ENCODE results near the gene POLR2E.

Gene POLR2E

GRCh38 chr19:1093330-1093729 lies 1.8 kb downstream of the POLR2E start:
- no peak for DNase-seq

DNA sequence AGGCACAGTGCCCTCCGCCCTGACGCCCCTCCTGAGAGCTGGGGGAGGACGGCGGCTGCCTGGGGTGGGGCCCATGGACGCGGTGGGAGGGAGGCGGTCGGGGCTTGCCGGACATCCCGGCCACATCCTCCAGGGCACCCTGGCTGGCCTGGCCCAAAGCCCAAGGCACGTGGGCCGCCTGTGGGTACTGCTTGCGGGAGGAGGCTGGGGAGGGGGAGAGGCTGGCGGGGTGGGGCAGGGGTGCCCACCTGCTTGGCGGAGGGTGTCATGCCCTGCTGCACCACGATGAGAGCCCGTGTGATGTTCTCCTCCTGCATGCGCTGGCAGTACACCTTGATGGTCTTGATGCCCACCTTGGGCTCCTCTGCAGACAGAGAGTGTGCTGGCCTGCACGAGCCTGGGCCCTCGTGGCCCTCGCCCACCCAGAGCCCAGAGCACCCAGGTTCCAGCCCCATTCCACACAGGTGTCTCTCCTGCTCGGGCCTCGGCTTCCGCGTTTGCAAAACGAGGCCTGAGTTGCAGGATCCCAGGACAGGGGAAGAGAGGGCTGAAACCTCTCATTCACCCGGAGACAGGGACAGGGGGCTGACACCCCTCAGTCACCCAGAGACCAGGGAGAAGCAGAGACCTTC lies 3.5 kb downstream of the POLR2E start:
- DNase-seq: no peak

GRCh38 chr19:1090731-1091543 lies 4.2 kb downstream of the POLR2E start:
- no peak for DNase-seq

- DNase-seq: no peak
Observed at GRCh38 chr19:1089891-1090290, 5.3 kb downstream of the POLR2E start.

- no peak for DNase-seq
Observed at GRCh38 chr19:1089126-1089771, 5.9 kb downstream of the POLR2E start.

GRCh38 chr19:1088416-1089010 lies 6.7 kb downstream of the POLR2E start:
- no peak for DNase-seq

DNA sequence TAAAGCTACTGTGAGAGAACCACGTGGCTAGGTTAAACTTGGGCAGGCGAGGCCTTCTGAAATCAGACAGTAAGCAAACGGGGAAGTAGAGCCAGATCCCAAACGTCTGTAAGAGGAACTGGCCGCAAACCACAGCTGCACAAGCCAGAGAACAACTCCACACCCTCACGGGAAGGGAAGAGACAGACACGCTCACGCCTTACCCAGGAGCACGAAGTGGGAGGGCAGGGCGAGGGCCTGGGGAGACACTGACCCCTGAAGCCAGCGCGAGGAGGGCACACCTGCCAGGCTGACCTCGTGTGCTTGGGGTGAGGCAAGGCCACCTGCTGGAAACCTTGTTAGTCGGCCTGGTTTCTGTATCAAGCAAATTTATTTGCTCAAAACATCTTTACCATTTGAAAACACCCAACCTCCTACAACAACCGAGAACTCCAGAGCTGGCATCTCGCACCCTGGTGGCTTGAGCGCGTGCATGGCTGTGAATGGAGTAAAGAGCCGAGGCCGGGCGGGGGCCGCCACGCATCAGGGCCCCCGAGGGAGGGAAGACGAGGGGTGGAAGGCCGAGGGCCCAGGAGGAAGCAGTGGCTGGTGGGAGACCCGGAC lies 7.3 kb downstream of the POLR2E start:
- no peak for DNase-seq

DNA sequence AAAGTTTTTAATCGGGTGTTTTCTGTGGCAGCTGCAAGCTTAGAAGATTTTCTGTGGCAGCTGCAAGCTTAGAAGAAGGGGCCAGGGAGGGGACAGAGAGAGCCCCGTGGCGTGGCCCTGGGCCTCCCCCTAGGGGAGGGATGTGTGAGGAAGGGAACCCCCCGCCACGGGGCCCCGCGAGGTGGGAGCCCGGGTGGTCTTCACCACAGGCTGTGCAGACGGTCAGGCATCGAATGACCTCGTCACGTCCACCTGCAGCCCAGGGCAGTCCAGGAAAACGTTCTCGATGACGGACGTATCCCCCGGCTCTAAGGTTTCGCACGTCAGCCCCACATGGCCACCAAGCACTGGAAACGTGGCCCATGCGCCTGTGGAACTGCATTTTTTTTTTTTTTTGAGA lies 8.6 kb downstream of the POLR2E start:
- no peak for DNase-seq

DNA sequence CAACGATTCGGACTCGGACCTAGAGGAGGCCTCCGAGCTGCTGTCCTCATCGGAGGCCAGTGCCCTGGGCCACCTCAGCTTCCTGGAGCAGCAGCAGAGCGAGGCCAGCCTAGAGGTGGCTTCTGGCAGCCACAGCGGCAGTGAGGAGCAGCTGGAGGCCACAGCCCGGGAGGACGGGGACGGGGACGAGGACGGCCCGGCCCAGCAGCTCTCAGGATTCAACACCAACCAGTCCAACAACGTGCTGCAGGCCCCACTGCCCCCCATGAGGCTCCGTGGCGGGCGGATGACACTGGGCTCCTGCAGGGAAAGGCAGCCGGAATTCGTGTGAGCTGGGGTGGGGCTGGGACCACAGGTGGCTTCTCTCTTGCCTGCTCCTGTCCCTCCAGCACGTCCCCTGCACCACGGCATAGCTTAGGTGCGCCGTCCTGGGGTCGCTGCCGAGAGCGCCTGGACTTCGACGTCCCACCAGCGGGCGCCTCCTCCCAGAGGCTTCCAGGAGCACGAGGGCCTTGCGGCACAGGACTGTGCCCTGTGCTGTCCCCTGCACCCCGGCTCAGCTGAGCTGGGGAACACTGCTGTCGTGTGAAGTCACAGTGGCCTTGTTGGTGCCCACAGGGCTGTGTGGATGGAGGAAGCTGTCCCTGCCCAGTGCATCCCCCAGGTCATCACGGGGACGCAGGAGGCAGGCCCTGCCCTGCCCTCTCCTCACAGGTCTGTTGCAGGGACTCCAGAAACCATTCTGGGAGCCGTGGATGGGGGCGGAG lies 9.3 kb downstream of the POLR2E start:
- DNase-seq: no peak

DNA sequence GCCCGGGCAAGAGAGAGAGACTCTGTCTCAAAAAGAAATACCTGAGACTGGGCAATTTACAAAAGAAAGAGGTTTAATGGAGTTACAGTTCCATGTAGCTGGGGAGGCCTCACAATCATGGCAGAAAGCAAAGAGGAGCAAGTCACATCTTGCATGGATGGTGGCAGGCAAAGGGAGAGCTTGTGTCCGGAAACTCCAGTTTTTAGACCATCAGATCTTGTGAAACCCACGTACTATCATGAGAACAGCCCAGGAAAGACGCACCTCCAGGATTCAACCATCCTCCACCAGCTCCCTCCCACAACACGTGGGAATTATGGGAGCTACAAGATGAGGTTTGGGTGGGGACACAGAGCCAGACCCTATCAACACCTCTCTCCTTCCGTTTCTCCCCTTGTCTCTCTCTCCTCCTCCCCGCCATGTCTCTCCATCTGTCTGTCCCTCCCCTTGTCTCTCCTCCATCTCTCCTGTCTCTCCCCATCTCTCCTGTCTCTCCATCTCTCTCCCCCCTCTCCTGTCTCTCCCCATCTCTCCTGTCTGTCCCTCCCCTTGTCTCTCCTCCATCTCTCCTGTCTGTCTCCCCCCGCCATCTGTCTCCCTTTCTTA lies 10.0 kb downstream of the POLR2E start:
- no peak for DNase-seq

DNA sequence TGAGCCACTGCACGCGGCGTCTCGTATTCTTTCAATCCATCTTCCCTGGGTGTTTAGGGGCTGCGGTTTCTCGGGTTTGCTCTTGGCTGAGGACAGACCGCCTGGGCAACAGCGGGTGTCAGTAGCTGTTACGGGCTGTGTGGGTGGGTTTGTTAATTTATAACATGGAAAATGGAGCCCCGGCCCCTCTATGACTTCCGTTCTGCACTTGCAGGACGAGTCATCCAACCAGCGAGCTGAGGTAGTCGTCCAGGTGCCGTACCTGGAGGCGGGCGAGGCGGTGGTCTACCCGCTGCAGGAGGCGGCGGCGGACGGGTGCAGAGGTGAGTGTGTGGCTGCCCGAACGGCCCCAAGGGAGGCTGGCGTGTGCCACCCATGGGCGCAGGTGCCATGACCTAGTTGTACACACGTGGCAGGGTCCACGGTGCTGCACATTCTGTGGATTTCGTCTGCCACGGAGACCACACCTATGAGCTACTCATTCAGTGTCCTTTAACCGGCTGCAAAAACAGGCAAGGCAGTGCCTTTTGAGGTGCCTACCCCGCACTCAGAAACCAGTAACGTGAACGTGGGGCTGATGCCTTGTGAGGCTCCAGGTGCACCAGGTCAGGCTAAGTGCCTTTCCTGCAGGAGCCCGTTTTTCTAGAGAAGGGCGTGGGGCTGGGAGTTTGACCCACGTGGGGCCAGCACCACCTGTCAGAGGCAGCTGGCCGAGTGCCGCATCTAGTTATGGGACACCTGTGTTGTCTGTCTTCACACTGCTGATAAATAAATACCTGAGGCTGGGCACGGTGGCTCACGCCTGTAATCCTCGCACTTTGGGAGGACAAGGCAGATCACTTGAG lies 10.9 kb downstream of the POLR2E start:
- peak in 1 of 2 experiments; percentile 31 for DNase-seq

DNA sequence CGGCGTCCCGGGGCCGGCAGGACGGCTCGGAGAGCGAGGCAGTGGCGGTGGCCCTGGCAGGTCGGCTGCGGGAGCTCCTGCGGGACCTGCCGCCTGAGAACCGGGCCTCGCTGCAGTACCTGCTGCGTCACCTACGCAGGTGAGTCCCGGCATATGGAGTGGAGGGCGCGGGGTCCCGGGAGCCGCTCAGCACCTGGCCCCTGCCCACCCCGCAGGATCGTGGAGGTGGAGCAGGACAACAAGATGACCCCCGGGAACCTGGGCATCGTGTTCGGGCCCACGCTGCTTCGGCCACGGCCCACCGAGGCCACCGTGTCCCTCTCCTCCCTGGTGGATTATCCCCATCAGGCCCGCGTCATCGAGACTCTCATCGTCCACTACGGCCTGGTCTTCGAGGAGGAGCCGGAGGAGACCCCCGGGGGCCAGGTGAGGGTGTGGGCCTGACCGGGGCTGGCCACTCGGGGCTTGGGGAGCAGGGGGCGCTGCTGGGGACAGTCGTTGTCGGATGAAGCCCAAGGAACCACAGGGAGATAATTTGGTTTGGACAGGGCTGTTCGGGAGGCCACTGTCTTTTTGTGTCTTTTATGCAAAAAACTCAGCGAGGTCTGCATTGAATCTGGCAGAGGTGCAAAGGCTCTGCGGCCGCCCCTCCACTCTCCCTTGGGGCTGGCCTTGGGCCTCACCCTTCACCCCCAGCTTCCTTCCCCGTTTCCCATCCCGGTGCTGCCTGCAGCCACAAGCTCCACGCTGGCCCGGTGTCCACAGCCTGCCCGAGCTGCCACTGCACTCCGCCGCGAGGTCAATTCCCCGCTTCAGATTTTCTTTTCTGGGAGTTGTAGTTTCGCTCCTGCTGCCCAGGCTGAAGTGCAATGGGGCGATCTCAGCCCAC lies 12.0 kb downstream of the POLR2E start:
- DNase-seq: no peak

DNA sequence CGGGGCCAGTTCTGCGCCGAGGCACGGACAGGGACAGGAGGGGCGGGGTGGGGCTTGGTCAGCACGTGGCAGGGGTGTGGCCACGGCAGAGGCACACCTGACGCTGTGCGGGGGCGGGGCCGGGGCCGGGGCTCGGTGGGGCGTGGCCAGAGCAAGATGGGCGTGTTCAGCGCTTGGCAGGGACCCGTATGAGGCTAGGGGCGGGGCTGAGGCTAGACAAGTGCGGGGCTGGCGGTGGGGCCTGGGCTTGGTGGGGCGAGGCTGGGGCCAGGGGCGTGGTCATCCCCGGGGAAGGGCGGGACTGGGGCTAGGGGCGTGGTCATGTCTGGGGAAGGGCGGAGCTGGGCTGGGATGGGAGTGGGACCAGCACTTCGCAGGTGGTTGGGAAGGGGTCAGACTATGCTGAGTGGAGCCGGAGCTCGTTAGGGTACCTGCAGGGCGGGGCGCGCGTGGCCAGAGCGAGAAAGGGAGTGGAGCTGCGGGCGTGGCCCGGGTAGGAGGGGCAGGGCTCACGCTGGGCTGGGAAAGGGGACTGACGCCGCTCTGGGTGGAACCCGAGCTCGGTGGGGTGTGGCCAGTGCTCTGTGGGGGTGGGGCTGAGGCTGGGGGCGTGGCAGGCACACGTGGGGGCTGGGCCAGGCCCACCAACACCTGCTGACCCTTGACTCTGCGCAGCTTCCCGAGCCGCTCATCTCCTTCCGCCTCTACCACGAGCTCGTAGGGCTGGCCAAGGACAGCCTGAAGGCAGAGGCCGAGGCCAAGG lies 12.8 kb downstream of the POLR2E start:
- peak; percentile 80 to 94 for DNase-seq

GRCh38 chr19:1081301-1082164 lies 13.6 kb downstream of the POLR2E start:
- peak in 1 of 2 experiments; percentile 70 for DNase-seq

GRCh38 chr19:1080360-1081161 lies 14.6 kb downstream of the POLR2E start:
- no peak for DNase-seq

- DNase-seq: peak in 1 of 2 experiments; percentile 71
Observed at GRCh38 chr19:1079566-1080111, 15.5 kb downstream of the POLR2E start.

GRCh38 chr19:1076951-1077350 lies 18.2 kb downstream of the POLR2E start:
- no peak for DNase-seq
